Keratinocyte (primary cell): ENCODE data around the gene TLR4. TPM values are rescaled to one million over a fixed set of nuclear protein-coding genes. Genes with fewer than 3 reads are reported as not detected.

Source experiments
- DNase-seq: peaks from one replicate; pipeline ENCODE4 v3.0.0-alpha.2; 2011; ENCODE audit warnings: low read depth, missing footprints, low spot score
- FAIRE-seq: peaks from 2 replicates; lab custom pipeline; 2011; peaks lifted over from hg19 to GRCh38; lab: Jason Lieb, UNC
- H2AFZ ChIP-seq: 2 replicates; pipeline ENCODE4 v1.6.0; 2012; ENCODE audit warnings: low read length, control low read depth, inconsistent platforms; ENCODE audit not compliant: control insufficient read depth
- H3K27ac ChIP-seq: 2 replicates; pipeline ENCODE4 v1.5.1; 2011; ENCODE audit warnings: low read length; ENCODE audit not compliant: control insufficient read depth, insufficient read depth
- H3K27me3 ChIP-seq: 3 replicates; pipeline ENCODE4 v1.6.0; 2011; ENCODE audit warnings: low read length; ENCODE audit not compliant: control insufficient read depth, insufficient read depth; ENCODE audit errors: extremely low read depth
- H3K36me3 ChIP-seq, 2 experiments: 2 replicates in 1 of 2; 3 replicates in 1 of 2; pipeline ENCODE4 v1.5.1; 2011; ENCODE audit warnings: low read length in 2 of 2, mild to moderate bottlenecking in 1 of 2; ENCODE audit not compliant: control insufficient read depth in 2 of 2, insufficient read depth in 2 of 2; ENCODE audit errors: extremely low read depth in 1 of 2
- H3K4me1 ChIP-seq: 3 replicates; pipeline ENCODE4 v1.5.1; 2011; ENCODE audit warnings: low read length; ENCODE audit not compliant: control insufficient read depth, insufficient read depth; ENCODE audit errors: extremely low read depth
- H3K4me2 ChIP-seq: 3 replicates; pipeline ENCODE4 v1.6.0; 2011; ENCODE audit warnings: low read depth, low read length; ENCODE audit not compliant: control insufficient read depth, insufficient read depth; ENCODE audit errors: extremely low read depth
- H3K4me3 ChIP-seq, 3 experiments: fragments of 200-600 bp in 1 of 3; sonication (generic) in 1 of 3; 2 replicates in 2 of 3; 3 replicates in 1 of 3; pipeline ENCODE4 v1.5.1; 2011 to 2016; ENCODE audit warnings: low read length in 3 of 3, mild to moderate bottlenecking in 3 of 3, control low read depth in 2 of 3, inconsistent platforms in 1 of 3, low read depth in 1 of 3, mixed read lengths in 1 of 3, mixed run types in 1 of 3, moderate library complexity in 1 of 3; ENCODE audit not compliant: control insufficient read depth in 2 of 3, insufficient read depth in 2 of 3; ENCODE audit errors: extremely low read depth in 1 of 3
- H3K79me2 ChIP-seq: 2 replicates; pipeline ENCODE4 v1.6.0; 2012; ENCODE audit warnings: low read length; ENCODE audit not compliant: control insufficient read depth, insufficient read depth
- H3K9ac ChIP-seq: 3 replicates; pipeline ENCODE4 v1.6.0; 2011; ENCODE audit warnings: low read length; ENCODE audit not compliant: control insufficient read depth, insufficient read depth; ENCODE audit errors: extremely low read depth
- H3K9me1 ChIP-seq: 3 replicates; pipeline ENCODE4 v1.6.0; 2011; ENCODE audit warnings: low read length; ENCODE audit not compliant: control insufficient read depth, insufficient read depth; ENCODE audit errors: extremely low read depth
- H3K9me3 ChIP-seq: 2 replicates; pipeline ENCODE4 v1.5.1; 2012; ENCODE audit warnings: low read depth, low read length; ENCODE audit not compliant: control insufficient read depth
- H4K20me1 ChIP-seq: 3 replicates; pipeline ENCODE4 v1.6.0; 2011; ENCODE audit warnings: low read length; ENCODE audit not compliant: control insufficient read depth, insufficient read depth; ENCODE audit errors: extremely low read depth
- EZH2 ChIP-seq: IDR thresholded peaks from one replicate; pipeline ENCODE4 v1.6.1; 2012; ENCODE audit warnings: inconsistent platforms, mild to moderate bottlenecking, low read length, moderate library complexity
- dilution Hi-C: fragments of 300-500 bp; cut with MboI; formaldehyde crosslinking; loops from one replicate; pipeline ENCODE4 v1.7.0; 2020; ENCODE audit warnings: low sequenced_read_pairs; ENCODE audit not compliant: extremely low pct_ligation_motif_present
- polyA plus RNA-seq, 5 experiments: library from polyadenylated mRNA; depleted of rRNA in 3 of 5; stranded (reverse) in 3 of 5; stranded (forward) in 1 of 5; unstranded in 1 of 5; fragments of >200 nt; gene quantifications; 1 replicate in 1 of 5; 2 replicates in 3 of 5; 3 replicates in 1 of 5; pipeline versions ENCODE4 v1.2.1 to v1.2.3, GENCODE V29; 2011 to 2012; ENCODE audit warnings: missing spikeins in 2 of 5, low read depth in 1 of 5, low replicate concordance in 1 of 5
- TF ChIP-seq, protein P1 (sequence below), 3 experiments: IDR thresholded peaks in 1 of 3; conservative IDR thresholded peaks in 1 of 3; optimal IDR thresholded peaks in 1 of 3; 2 replicates in 2 of 3; 3 replicates in 1 of 3; pipeline versions ENCODE3 to v1.5.1; 2011; ENCODE audit warnings: low read length in 3 of 3, mild to moderate bottlenecking in 3 of 3, moderate library complexity in 2 of 3, control low read depth in 1 of 3, inconsistent platforms in 1 of 3; ENCODE audit not compliant: insufficient read depth in 2 of 3; ENCODE audit errors: extremely low read depth in 1 of 3

TLR4 gene
- polyA plus RNA-seq, 1 donor (not counting 4 experiments of a cell fraction or from before 2014, with no cell fraction given) = 0.09 TPM

GRCh38 chr9:117729375-117729774 lies 25.2 kb downstream of the TLR4 start:
- no peaks in the 10 kb centered on the region for H3K79me2 ChIP-seq
- H3K36me3 ChIP-seq = no peaks in the 10 kb centered on the region
- no peak overlapping the region for H3K27ac ChIP-seq
- FAIRE-seq = no peak
- no peak for DNase-seq
- no peaks in the 10 kb centered on the region for H3K9me1 ChIP-seq
- H4K20me1 ChIP-seq = no peaks in the 10 kb centered on the region
- H3K4me3 ChIP-seq = no peak overlapping the region
- no peak overlapping the region for H3K4me2 ChIP-seq
- no peak overlapping the region for H2AFZ ChIP-seq
- dilution Hi-C loops = no loop called here
- H3K4me1 ChIP-seq = no peaks in the 10 kb centered on the region
- no peaks in the 10 kb centered on the region for H3K9me3 ChIP-seq
- H3K27me3 ChIP-seq = no peaks in the 10 kb centered on the region
- H3K9ac ChIP-seq = no peak overlapping the region
- TF ChIP-seq, protein P1, sequence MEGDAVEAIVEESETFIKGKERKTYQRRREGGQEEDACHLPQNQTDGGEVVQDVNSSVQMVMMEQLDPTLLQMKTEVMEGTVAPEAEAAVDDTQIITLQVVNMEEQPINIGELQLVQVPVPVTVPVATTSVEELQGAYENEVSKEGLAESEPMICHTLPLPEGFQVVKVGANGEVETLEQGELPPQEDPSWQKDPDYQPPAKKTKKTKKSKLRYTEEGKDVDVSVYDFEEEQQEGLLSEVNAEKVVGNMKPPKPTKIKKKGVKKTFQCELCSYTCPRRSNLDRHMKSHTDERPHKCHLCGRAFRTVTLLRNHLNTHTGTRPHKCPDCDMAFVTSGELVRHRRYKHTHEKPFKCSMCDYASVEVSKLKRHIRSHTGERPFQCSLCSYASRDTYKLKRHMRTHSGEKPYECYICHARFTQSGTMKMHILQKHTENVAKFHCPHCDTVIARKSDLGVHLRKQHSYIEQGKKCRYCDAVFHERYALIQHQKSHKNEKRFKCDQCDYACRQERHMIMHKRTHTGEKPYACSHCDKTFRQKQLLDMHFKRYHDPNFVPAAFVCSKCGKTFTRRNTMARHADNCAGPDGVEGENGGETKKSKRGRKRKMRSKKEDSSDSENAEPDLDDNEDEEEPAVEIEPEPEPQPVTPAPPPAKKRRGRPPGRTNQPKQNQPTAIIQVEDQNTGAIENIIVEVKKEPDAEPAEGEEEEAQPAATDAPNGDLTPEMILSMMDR (optimal IDR thresholded peaks at IDR 0.05 in 1 of 3, IDR thresholded peaks at IDR 0.05 in 1 of 3, conservative IDR thresholded peaks at IDR 0.05 in 1 of 3; ENCODE audit: extremely low read depth in 1 of 3, insufficient read depth in 2 of 3, low read length in 3 of 3) = no peak
- no peak for TF ChIP-seq EZH2

DNA sequence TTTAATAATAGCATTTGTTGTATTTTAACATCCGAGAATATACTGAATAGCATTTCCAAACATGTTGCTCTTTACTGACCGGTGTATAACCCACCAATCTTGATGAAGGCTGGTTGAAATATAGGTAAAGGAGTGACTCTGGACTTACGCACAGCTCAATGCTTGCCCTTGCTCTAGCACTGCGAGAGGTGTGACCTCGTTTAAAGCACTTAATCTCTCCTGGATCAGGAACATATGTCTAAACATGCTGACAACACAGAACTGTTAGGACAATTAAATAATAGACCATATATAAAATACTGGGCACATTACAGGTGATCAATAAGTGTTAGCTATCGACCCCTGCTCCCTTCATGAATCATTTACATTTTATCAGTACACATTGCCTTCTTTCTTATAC lies 28.3 kb downstream of the TLR4 start:
- H3K4me1 ChIP-seq = no peaks in the 10 kb centered on the region
- no peaks in the 10 kb centered on the region for H3K36me3 ChIP-seq
- no peaks in the 10 kb centered on the region for H3K9me3 ChIP-seq
- no peak overlapping the region for H3K4me2 ChIP-seq
- DNase-seq (no peak), FAIRE-seq (no peak)
- H2AFZ ChIP-seq = no peak overlapping the region
- H3K9me1 ChIP-seq = no peaks in the 10 kb centered on the region
- no peak overlapping the region for H3K9ac ChIP-seq
- H4K20me1 ChIP-seq = no peaks in the 10 kb centered on the region
- no peaks in the 10 kb centered on the region for H3K79me2 ChIP-seq
- TF ChIP-seq, protein P1 (optimal IDR thresholded peaks at IDR 0.05 in 1 of 3, IDR thresholded peaks at IDR 0.05 in 1 of 3, conservative IDR thresholded peaks at IDR 0.05 in 1 of 3; ENCODE audit: extremely low read depth in 1 of 3, insufficient read depth in 2 of 3, low read length in 3 of 3) = no peak
- no peak for TF ChIP-seq EZH2
- dilution Hi-C loops = no loop called here
- no peak overlapping the region for H3K27ac ChIP-seq
- no peaks in the 10 kb centered on the region for H3K27me3 ChIP-seq
- H3K4me3 ChIP-seq = no peak overlapping the region
